Left forelimb (tissue), 1 donor: ENCODE measurements around the gene FHL3.
"Not testable (repeated sequence)": the region's sequence is repeated elsewhere in the genome, so short reads cannot be mapped to it uniquely, and the experiment has no call there.

Source experiments
- DNase-seq: peaks from one replicate; pipeline ENCODE4 v3.0.0-alpha.2; 2018; ENCODE audit warnings: low spot score

Gene FHL3

DNA sequence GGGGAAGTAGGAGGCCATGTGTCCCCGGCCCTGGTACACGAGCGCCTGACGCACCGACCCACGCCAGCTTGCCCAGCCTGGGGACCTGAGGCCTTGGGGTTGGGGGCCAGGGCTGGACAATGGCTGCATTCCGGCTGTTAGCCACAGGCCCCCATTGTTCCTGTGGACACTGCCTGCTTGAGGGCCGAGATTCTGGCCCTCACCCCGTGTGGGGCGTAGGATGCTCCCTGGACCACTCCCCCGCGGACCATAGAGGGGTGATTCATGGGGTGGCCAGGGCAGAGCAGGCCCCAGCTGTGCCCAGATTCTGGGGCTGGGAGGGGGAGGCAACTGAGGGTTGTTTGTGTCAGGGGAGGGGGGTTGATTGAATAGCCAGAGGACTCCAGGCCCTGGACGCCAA, 29.6 kb upstream of the FHL3 start:
- DNase-seq, result no peak

DNA sequence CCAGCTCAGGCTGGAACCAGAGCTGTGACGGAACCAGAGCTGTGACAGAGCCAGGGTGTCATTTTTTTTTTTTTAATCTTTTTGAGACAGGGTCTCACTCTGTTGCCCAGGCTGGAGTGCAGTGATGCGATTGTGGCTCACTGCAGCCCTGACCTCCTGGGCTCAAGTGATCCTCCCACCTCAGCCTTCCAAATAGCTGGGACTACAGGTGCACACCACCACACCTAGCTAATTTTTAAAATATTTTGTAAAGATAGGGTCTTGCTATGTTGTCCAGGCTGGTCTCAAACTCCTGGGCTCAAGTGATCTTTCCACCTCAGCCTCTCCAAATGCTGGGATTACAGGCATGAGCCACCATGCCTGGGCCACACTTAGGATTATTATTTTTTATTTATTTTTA, 27.7 kb upstream of the FHL3 start:
- not testable (repeated sequence) for DNase-seq

DNA sequence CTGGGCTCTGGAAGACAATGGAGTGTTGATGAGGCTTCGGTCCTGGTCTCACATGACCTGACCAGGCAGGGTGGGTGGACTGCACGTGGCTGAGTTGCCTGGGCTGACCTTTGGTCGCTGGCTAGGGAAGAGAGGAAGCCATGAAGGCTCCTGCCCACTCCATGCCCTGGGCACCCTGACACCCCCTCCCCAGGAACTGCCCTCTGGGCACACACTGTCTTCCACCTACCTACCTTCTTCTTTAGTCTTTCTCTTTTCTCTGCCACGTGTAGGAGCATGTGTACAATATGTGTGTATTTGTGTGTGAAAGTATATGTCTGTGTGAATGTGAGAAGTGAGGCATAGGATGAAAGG, 26.2 kb upstream of the FHL3 start:
- no peak for DNase-seq

DNA sequence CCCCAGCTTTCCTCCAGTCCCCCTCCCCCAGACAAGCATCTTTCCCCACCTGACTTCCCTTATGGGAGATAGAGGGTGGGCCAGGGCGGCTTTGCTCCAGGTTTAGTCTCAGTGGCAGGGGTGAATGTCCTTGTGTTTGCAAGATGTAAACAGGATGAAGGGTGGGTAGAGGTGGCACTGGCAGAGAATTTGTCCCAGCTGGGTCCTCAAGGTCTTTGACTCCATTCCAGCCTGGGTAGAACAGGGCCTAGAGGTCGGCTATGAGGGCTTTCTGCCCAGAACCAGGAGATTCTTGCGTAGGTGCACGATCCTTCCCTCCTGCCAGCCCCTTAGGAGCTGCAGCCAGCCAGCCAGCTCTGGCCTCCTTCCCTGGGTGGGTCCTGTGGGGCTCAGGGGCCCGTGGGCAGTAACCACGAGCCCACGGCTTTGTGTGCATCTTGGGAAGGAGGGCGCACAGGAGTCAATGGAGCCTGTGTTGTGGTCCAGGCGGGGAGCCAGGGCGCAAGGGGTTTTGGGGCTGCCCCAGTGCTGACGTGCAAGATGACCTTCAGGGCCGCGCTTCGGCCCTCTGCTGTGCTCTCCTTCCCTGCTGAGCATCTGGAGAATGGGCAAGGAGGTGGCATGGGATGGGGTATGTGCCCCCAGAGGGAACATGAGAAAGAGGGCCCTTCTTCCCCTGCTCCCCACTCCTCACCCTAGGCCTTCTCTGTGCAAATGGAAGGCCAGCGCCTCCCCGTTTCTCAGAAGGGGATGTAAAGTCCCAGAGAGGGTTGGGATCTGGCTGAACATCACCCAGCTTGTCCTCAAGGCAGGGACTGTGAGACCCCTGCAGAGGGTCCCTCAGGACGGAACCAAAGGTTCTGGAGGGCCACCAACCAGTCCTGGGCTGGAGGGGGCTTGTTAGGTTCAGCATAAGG, 25.5 kb upstream of the FHL3 start:
- no peak for DNase-seq

DNA sequence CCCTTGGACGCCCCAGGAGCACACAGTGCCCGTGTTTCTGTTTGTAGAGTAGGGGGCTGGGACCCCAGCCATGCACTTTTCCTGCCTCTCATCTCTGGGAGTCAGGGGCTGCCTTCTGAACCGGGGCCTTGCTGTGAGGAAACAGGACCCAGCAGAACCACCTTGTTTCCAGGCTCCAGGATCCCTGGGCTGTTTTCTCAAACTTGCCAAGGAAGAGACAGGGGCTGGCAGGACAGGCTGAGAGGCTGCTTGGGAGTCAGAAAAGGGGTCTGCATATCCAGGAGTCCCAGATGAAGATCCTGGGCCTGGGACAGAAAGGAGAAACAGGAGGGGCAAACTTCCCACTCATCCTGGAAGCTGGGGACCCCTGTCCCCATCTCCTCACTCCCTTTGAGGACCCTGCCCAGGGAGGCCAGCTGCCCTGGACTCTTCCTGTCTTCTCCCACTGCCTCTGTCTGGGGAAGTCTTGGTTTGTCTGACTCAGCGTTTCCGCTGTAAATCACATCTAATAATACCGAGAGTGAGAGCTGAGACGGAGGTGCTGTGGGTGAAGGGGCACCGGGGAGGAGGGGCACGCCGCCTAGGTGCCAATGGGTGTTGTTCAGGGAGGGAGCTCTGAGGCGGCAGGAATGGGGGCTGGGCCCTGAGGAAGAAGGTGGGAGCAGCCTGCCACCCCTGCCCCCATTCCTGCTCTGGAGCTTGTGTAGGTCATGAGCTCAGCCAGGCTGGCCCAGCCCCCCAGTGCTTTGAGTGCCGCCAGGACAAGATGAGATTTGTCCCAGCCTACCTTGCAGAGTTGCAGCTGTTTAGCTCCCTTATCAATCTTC, 24.6 kb upstream of the FHL3 start:
- DNase-seq, result no peak

DNA sequence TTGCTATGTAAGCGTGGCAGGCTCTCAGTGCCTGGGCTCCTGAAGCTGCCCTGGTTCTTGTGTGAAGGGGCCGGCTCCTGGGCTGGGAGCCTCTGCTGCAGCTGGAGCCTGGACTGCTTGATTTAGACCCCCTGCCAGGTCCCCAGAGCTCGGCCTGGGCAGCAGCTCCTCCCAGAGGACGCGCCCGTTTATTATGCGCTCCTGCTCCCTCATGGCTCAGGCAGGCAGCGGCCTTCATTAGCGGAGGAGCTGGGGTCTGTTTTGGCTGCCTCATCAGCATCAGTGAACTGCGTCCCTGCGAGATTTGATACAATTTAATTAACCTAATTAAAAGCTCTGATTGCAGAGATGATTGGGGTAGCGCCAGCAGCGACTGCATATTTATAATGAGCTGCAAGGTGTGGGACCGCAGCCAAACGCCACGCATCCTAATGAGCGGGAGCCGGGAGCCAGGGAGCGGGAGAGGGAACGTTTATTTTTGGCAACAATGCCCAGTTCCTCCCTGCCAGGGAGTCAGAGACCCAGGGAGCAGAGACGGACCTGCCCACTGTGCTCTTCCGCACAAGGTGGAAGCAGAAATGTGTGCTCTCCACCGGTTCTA, 23.9 kb upstream of the FHL3 start:
- DNase-seq, result no peak

DNA sequence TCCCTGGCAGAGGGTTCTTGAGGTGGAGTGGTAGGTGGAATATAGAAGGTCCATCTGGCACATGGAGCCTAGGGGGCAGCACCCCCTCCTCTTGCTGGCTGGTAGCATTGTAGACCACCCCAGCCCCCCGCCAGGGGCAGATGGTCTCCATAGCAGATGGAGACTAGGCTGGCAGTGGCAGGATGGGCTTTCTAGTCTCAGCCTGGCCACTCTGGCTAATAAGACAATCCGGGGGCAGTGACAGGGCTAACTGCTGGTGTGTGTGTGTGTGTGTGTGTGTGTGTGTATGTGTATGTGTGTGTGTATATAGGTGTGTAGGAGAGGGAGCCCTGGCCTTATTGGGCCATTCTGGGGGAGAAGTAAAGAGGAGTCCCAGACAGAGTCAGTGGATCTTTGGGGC, 23.4 kb upstream of the FHL3 start:
- DNase-seq, result no peak

DNA sequence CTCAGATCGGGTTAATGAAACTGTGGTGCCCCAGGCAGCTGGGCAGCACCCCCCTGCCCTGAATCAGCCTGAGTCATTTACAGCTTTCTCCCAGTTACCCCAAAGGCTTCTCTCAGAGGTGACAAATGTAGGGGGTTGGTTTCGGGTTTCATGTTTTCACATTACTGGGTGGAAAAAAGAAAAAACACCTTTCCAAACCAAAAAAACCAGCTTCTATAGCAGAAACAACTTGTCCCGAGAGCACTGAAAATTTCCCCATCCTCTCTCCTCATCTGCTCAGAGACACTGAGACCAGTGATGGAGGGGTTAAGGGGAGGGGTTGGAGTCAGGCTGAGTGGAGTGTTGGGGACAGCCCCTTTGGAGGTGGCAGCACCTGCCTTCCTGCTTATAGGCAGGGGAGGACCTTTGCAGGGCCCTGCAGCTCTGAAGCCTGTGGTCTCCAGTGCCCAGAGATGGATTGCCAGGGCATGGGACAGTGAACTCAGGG, 22.8 kb upstream of the FHL3 start:
- no peak for DNase-seq

DNA sequence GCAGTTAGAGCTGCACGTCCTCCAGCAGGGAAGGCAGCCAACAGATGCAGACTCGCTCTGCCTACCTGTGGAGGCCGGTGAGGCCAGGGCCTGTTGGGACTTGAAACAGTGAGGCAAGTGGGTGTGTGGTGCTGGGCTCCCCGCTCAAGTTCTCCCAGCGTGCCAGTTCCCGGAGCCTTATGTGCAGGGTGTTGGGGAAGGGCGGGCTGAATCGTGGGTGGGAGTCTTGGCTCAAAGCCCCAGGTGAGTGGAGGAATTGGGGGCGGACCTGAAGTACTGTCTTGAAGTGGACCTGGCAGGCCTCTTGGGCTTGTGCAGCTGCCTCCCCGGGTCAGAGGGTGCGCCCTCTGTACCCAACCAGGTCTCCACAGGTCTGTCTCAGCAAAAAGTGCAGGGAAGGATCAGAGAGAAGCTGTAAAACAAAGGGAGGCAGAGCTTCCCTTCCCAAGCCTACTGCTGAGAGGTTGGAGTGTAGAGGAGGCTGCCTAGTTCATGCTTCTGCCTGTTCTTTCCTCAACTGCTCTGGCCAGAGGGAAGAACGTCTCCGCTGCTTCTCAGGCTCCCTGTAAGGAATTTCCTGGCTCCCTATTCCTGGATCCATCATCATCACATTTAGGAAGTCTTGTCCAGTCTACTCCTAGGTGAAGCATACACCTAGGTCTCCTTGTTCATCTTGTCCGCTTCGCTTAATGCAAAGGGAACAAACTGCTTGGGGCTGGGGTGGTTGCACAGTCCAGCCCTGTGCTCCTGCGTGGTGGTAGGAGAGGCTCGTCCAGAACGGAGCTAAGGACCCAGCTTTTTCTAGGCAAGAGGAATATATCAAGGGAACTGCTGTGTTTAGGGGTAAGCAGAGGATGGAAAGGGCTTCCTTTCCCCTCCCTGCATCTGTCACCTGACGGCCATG, 22.1 kb upstream of the FHL3 start:
- no peak for DNase-seq

DNA sequence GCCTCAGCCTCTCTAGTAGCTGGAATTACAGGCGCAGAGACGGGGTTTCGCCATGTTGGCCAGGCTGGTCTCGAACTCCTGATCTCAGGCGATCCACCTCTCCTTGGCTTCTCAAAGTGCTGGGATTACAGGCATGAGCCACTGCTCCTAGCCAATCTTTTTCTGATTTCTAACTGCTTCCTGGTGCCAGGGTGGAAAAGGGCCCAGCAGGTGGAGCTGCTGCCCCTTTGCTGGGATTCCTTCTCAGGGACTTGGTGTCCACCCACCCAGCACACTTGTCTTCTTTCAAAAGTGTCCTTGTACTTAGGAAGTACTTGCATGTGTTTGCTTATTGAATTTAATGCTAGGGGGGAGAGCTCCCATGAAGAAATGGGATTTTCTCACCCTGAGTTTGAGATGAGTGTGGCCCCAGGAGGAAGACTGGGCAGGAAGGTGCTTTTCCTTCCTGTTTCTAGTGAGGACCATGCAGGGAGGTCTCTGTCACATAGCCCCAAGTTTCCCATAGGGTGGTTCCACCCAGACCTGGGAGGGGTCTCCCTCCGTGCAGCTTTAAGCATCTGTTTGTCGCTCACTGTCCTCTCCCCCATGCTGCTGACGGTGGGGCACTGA, 21.4 kb upstream of the FHL3 start:
- DNase-seq, result no peak

DNA sequence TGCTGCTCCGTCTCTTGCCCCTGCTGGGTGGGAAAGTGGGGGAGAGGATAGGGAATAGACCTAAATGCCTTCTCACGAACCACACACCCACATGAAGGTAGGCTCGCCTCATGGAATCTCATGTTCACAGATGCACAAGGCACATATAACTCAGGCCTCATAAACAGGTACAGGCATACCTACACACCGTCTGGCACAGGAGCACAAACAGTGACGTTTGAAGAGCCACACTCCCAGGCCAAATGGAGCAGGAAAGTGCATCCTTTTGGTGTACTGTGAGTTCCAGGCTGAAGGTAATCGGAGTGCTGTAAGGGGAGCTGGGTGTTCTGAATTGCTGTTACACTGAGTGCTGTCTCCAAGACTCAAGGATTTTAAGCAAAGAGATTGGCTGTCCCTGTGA, 20.4 kb upstream of the FHL3 start:
- DNase-seq, result no peak

DNA sequence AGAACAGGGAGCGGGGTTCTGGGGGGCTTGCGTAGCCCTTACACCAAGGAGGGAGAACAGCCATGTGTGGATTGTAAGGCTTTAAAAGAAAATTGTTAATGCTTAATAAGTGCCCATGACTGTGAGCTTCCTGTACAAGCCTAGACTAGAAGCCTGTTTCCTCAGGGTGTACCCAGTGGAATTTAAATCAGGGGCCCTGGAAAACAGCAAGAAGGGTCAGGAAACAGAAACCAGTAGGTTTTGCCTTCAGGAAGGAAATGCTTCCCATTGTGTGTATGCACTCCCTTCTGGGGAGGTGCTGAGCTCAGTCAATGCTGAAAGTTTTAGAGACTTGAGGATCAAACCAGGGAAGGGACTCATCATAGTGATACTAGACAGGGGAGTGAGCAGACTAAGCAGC, 19.9 kb upstream of the FHL3 start:
- no peak for DNase-seq

DNA sequence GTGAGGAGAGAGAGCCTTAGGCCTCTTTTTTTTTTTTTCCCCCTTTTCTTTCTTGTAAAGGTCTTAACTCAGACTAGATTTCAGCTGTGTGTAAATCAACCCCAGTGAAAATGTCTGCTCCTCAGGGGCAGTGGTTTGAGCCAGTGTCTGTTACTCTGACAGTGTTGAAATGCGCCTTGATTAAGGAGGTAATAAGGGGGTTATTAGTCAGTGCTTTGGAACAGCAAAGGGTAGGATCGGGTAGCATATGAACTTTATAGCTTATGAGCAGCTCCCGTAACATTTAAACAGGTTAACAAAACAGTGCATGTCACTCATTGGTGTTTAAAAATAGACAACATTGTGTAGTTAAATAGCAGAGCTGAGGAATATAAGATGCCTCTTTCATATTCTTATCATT, 17.5 kb upstream of the FHL3 start:
- DNase-seq, result no peak

DNA sequence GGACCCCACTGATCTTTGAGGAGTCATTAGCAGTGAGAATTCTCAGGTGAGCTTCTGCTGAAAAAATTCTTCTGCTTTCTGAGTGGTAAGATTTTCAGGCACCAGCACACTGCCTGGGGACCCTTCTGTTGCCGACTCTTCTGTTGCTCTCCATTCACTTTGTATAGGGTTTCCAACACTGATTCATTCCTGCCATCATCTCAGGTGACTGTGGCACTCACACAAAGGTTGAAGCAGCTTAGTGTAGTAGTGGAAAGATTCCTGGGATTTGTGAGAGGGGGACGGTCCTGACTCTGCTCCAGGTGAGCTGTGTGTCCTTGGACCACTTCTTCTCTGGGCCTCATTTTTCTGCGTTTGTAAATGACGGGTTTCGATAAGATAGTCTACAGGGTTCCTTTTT, 16.7 kb upstream of the FHL3 start:
- DNase-seq, result no peak

DNA sequence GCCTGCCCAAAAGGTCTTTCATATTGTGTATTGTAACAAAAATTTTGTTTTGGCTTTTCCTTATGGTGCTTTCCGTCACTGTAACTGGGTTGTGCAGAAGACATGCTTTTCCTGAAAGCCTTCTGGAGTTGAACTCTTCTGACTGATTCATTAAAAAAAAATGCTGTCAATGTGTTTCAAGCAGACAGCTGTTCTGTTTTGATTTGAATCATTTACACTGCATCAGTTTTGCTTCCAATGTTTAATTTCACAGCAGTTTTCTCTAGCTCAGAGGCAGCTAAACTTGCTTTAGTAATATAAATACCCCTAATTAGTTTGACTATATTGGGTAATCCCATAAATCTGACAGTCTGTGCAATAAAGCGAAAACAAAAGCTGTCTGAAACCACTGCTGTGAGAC, 15.1 kb upstream of the FHL3 start:
- DNase-seq, result no peak

DNA sequence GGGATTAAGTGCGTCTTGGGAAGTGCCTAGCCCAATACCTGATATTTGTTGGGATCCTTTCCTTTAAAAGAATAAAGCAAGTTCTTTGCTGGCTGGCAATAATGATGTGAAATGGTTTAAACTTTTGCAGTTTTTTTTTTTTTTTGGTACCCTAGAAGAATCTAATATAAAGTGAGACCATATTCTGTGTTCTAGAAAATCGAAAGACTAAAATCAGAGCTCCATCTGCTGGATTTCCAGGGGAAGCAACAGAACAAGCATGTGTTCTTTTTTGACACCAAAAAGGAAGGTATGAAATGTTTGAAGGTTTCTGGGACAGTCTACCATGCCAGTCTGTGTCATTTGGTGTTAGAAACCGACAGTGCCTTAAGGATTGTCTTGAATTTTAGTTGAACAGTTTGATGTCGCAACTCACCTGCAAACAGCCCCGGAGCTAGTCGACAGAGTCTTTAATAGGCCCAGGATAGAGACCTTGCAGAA, 13.6 kb upstream of the FHL3 start:
- no peak for DNase-seq

DNA sequence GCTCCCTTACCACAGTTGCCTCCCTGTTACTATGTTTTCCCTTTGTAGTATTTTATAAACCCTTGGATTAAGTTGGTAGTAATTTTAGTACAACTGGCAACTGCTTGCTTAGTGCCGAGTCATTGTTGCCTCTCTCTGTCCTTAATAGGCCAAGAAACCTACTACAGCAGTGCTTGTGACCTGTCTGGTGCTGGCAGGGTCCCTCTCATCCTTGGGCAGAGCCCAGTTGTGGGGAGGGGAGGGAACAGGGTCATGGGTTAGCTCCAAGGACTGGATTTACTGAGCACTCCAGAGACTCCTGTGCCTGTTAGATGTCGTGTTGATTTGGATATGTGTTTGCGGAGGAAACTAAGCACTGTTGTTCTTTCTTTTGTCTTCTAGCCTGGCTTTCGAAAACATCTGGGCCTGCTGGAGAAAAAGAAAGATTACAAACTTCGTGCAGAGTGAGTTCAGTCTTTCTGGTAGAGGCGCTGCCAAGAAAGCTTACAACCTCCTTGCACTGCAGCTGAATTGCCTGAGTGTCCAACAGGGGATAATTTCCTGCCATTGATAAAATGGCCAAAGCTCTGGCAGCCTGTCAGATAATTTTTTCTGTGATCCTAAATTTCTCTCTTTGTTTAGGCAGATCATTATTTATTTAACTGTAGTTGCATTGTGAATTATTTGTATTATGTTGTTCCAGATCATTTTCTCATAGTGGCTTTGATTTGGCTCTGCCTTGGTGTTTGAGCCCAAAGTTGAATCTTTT, 10.8 kb upstream of the FHL3 start:
- no peak for DNase-seq

DNA sequence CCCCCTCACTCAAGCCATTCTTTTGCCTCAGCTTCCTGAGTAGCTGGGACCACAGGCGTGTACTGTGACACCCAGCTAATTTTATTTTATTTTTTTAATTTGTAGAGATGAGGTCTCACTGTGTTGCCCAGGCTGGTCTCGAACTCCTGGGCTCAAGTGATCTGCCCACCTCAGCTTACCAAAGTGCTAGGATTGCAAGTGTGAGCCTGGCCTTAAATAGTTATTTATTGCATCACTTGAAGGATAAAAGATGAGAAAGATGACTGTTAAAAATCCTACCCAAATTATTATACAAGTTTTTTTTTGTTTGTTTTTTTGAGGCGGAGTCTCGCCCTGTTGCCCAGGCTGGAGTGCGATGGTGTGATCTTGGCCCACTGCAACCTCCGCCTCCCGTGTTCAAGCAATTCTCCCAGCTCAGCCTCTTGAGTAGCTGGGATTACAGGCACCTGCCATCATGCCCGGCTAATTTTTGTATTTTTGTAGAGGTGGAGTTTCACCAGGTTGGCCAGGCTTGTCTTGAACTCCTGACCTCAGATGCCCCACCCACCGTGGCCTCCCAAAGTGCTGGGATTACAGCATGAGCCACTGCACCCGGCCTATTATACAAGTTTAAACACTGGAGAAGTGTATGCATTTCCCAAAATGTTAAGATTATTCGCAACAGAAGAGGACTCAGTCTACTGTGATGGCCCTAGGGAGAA, 9.6 kb upstream of the FHL3 start:
- DNase-seq, result no peak

DNA sequence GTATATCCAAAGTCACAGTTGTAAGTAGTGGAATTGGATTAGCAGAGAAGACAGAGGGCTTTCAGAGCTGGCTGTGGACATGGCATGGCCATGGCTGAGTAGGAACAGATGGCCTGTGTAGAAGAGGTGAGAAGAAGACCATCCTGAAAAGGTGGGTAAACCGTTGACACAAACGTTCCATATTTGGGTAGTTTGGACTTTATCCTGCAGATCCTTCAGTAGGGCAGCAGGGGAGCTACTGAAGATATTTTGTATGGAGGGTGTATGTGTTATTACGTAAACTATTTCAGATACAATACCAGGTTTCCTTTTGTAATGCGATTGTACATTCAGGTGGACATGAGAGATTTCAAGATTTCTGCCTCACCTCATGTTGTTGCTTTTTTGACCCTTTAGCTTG, 8.9 kb upstream of the FHL3 start:
- no peak for DNase-seq

DNA sequence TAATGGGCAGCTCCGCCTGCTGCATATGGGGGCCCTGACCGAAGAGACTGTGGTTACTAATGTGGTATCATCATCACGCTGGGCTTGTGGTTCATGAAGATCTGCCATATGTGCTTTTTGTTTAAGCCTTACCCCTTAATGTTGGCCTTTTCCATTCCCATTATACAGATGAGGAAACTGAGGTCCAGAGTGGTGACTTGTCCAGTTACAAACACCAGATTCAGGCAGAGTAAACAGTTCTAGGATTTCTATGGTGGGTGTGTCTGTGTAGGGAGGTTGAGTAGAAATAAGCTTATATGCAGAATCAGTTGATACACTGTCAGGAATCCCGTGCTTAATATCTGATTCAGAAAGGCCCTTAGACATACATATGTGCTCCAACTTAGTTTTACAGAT, 7.9 kb upstream of the FHL3 start:
- no peak for DNase-seq
